K562 (cell line): ENCODE data around the gene CLCN6. TPM values are rescaled to one million over a fixed set of nuclear protein-coding genes. Genes with fewer than 3 reads are reported as not detected.

Source experiments
- CHD7 ChIP-seq: fragments of 200-600 bp; sonication (generic); IDR thresholded peaks from one replicate; pipeline ENCODE4 v1.6.1; 2012; ENCODE audit warnings: mild to moderate bottlenecking, low read depth, low read length, inconsistent platforms
- MIER1 ChIP-seq: fragments of 450-650 bp; IDR thresholded peaks from 2 replicates; pipeline ENCODE4 v1.6.1; 2016; ENCODE audit warnings: antibody characterized with exemption, mild to moderate bottlenecking, low read depth
- polyA plus RNA-seq, 8 experiments: library from polyadenylated mRNA; depleted of rRNA in 4 of 8; stranded (reverse) in 5 of 8; unstranded in 3 of 8; fragments of >200 nt; fragmentation: Nextera tagmentation in 2 of 8; fragmentation: Illumina TruSeq in 1 of 8; extraction: Ambion mirVana in 2 of 8; extraction: Trizol in 1 of 8; gene quantifications; 2 replicates each; pipeline versions ENCODE4 v1.2.1 to v1.2.3, GENCODE V29; 2011 to 2014; ENCODE audit warnings: inconsistent platforms in 1 of 8, missing spikeins in 1 of 8
- total RNA-seq, 7 experiments: library from RNA; depleted of rRNA in 6 of 7; stranded (reverse); fragments of >200 nt in 6 of 7; fragmentation: Illumina TruSeq in 2 of 7; extraction: Trizol in 2 of 7; gene quantifications; 2 replicates each; pipeline versions ENCODE4 v1.2.1 to v1.2.3, GENCODE V29; 2011 to 2021; ENCODE audit warnings: low replicate concordance in 1 of 7

Gene CLCN6
- total and polyA plus RNA-seq, 9 of the 15 experiments (the other 6 are each of a cell fraction or from before 2014, with no cell fraction given) = 2.0 to 21.8 (median 13.6) TPM

- TF ChIP-seq CHD7 (no peak), MIER1 (no peak)
These were observed 6.1 kb upstream of the CLCN6 start (continued) for GRCh38 chr1:11799896-11800295.
